HG03108 (cell line): ENCODE data around the gene ELMO1.

Experiments
- ATAC-seq: cut with Tn5 transposase; IDR thresholded peaks from one replicate; pipeline ENCODE4 v1.9.1; 2021; ENCODE audit warnings: moderate library complexity; ENCODE audit not compliant: unreplicated experiment

The ELMO1 gene

DNA sequence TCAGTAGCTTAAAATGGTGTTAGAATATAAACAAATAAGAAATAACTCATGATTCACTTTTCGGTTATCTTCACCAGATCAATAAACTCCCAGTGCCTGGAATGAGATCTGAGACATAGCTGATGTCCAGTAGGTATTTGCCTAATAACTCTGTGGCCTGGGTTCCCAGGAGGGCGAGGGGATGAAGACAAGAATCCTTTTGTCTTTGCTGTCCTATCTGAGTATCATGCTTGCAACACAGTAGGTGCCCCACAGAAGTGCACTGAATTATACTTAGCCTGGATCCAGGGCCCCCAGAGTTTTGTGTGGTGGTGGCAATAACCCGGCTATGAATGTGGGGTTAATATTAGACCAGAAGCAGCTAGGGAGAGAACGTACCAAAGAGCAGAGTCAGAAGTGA lies 374.3 kb downstream of the ELMO1 start:
- ATAC-seq = no peak

DNA sequence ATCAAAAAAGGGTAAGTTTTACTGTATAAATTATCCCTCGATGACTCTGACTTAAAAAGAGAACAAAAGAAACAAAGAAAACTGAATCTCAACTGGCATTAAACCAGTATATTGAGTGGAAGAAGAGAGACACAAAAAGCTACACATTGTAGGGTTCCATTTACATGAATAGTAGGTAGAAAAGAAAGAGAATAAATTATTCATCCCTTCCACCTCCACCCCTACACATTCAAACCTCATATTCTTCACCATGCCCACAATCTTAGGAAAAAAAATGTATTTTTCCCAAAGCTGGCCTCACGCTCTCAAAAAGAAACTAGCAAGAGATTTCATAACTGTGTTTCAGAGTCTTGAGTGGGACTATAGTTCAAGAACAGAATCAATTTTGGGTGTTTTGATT lies 377.5 kb downstream of the ELMO1 start:
- ATAC-seq = no peak

DNA sequence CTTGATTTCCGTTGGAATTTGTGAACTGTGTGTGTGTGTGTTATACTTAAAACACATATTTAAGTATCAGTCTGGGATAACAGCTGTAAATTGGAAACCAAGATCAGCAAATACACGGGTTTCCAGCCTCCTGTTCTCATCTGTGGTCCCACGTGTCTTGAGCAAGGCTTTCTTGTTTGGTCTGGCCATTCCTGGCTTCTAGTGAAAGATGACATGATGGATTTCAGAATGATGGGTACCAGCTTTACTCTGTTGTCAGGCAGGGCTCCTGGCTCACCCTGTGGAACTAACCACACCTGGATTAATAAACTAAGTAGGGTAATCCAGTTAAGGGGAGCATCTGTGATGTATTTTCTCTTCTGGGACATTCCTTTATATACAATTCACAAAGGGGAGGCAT lies 378.2 kb downstream of the ELMO1 start:
- ATAC-seq = no peak

DNA sequence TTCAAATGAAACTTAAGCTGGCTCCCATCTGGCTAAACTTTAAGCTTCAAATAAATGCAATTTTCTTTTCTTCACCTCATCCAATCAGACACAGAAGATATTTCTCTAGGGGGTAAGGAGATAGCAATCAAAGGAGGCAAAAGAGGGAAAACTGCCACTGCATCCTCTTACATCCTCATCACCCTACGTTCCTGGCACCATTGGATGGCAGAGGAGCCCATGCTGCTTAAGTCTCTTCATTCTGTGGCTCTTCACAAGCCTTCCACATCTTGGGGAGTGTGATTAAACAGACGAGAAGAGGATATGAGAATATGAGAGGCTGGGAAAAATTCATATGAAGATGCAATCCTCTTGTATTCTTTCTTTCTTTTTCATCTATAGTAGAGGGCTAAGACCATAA lies 378.6 kb downstream of the ELMO1 start:
- no peak for ATAC-seq

DNA sequence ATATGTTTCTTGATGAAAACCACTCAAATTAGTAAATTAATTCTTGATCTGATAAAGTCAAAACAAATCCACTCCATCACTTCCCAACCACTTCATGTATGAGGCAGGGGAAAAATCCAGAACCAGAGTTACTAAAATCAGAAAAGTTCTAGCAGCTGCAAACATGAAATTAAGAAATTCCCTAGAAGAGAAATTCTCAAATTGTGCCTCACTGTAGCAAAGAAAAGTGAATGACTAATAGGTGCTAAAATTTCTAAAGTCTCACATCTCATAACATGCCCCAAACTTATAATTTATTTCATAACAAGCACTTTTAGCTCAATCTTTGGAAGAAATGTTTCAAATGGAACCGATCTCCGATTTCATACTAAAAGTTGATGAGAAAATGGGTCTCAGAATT lies 379.3 kb downstream of the ELMO1 start:
- no peak for ATAC-seq

DNA sequence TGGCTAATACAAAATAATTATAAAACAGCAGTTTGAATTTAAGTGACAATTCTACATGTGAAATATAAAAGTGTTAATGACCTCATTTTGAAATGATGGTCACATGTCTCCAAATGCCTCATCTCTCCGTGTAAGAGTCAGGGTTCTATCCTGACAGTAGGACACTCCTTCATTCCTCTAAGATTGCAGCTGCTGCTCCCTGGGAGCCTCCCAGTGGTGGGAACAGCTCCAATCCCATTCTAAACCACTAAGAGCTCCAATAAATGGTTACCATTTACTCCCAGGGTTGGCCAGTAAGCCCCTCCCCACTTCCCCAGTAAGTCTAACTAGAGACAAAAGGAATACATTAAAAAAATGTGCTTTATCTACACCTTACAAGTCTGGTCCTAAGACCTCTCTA lies 379.8 kb downstream of the ELMO1 start:
- no peak for ATAC-seq

DNA sequence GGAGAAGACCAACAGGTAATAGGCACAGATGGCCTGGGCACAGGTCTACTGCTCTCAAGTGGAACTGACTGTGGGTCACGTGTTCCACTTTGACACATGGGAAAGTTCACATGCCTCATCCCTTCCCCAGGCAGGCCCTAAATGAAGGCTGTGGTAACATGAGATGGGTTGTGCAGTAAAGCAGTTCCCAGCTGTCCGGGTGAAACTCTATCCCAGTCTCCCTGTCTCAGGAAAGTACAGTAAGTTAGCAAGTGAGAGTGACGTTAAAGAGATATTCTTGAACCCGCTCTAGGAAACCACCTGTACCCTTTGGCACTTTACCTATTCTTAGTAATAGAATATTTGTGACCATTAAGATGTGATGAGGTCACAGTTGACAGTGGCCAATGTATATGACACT lies 380.6 kb downstream of the ELMO1 start:
- ATAC-seq = no peak

DNA sequence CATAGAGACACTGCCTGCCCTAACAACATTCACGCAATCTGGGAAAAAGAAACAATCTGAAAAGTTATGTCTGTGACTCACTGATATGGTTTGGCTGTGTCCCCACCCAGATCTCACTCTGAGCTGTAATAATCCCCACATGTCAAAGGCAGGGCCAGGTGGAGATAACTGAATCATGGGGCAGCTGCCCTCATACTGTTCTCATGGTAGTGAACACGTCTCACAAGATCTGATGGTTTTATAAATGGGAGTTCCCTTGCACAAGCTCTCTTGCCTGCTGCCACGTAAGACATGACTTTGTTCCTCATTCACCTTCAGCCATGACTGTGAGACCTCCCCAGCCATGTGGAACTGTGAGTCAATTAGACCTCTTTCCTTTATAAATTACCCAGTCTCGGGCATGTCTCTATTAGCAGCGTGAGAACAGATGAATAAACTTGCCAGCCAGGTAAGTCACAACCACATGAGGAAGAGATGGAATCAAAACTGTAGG lies 382.8 kb downstream of the ELMO1 start:
- ATAC-seq = peak; percentile 40

DNA sequence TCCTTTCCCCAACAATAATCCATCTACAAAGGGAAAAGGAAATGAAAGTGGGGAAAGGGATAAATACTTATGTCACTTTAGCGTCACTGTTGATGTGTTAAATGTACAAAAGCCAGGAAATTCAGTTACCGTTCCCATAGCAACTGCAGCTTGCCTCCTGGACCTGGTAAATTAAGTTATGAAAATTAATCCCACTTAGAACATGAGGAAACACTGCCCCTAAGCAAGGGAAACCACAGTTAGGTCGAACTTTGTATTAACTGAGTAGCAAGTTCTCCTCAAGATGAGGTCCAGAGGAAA lies 386.2 kb downstream of the ELMO1 start:
- ATAC-seq = no peak

DNA sequence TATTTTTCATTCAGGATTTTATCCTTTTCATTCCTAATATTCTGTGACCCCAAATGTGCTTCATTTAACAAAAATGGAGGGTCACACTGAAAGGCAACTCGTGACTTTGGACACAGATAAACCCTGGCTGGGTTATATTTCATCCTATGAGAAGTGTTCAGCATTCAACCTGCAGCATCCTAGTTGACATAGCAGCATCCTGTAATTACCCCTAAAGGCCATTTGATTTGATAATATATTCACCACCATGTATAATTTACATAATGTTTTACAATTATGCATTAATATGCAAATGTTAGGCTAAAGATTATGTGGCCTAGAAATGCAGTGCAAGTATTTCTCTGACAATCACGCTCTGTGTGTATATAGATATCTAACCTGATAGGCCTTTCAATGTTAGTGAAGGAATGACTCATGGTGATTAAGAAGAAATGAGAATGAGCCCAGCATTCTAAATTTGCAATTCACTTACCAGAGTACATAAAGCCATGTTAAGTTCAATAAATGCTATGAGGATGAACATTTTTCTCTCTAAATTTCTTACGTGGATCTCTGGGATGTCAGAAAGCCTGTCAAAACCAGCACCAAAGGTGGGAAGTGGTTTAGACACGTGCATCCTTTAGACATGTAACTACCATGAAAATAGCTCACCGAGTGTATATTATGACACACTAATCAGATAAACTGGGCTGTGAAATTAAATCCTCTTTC lies 386.7 kb downstream of the ELMO1 start:
- ATAC-seq = no peak

DNA sequence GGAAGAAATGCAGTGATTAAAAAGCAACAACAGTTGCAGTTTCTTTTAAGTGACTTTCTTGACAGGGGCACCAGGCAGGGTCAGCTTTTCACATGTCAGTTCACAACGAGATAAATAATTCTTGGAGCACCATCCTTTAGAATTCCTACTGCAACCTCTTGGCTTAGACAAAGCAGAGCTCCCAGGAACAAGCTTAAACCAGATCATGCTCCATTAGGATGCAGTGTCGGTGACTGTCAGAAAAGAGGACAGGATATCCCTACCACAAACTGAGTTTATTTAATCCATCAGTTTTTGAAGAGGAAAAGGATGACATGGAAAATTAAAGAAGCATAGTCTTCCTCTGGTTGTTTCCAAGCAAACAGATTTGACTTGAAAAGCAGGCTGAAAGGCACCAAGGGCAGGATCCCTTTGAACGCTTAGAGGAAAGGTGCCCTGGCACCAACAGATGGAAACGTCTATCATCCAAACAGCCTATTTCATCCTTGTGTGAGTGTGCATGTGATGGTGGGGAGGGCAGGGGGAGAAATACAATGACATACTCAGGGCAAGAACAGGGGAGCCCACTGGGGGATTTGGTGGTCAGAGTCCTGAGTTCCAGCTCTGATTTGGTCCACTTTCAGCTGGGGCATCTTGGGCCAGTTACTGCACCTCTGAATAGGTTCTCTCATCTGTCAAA lies 392.3 kb downstream of the ELMO1 start:
- ATAC-seq = no peak

DNA sequence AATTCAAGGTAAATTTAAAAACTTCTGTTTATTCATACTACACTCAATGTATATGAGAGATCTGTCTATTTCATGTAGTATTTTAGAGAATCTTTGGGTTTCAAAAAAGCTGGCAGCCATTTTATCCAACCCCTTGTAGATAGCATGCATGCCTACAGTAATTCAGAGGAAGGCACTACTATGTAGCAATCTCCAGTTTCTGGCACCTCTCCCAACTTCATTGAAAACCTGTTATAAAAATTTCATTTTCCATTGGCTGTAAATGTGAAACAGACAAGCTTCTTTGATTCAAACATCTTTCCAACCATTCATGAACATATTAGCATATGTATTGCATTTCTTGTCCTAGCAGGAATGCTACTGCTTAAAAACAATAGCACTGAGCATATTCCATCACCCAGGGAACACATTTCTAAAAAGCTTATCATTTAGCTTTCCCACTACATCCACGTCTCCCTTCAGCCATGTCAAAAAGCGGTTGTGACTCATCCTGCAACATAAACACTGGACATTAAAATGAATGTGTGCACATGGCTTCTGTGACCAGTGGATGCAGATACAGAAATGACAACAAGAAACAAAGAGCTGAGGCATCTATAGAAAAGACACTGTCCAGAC lies 393.9 kb downstream of the ELMO1 start:
- no peak for ATAC-seq

DNA sequence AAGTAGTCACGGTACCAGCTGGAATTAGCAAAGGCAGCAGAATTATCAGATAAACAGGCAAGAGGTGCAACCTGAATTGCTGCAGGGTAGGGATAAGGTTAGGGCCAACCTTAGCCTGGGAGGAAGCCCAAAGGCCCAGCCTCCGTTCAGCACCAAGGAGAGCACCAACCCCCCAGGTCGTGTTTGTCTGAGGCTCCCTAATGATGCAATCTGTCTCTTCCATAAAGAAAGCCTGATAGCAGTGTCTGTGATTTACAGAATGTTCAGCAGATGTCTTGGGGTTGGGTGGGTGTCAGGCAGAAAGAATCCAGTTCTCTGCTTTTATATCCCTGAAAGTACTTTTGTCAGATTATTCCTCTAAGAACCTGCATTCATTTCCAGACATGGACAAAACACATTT lies 396.0 kb downstream of the ELMO1 start:
- ATAC-seq = no peak

DNA sequence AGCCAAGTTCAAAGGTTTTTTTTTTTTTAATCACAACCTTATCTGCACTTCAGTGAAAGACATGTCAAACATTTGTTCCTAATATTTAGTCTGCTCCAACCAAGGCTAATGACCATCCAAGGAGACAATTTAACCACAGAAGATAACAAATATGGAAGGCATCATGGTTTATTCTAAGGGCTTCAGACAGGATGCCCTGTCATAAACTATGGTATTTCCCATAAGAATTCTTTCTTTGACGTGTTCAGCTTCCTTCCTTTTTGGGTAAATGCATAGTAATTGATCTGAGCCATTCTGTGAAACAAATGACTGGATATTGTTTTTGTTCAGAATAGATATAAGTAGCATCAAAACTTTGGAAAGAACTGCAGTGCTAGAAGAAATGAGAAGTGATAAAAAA lies 397.9 kb downstream of the ELMO1 start:
- no peak for ATAC-seq

DNA sequence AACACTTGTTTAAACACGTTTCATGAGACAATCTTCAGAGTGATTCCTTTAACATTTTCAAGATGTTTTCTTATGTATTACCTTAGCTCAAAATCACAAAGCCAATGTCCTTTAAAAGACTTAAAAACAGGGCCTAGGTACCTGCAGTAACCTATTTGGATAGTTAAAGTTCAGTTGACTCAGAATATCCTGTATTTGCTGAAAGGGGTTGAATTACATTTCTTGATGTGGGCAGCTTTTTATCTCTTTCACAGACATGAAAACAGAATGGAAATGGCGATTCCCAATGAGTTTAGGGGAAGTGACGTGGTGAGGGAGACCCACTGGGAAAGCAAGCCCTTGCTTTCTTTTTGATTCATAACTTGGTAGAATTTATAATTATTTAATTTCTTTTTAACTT lies 400.0 kb downstream of the ELMO1 start:
- ATAC-seq = no peak

DNA sequence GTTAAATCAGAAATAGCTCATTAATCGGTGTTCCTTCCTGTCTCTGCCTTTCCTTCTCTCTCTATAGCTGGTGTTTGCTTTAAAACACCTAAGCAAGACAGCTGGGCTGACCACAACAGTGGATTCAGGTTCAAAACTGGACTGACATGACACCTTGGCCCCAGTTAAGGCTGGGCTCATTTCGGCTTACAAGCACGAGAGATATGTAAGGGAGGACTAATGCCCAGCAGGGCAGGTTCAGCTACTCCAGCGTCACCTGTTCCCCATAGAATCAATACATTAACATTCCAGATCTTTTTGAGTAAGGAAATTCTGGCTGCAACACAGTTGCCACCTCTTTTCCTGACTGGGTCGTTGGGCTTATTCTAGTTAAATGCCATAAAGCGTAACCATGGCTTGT lies 401.4 kb downstream of the ELMO1 start:
- ATAC-seq = no peak

DNA sequence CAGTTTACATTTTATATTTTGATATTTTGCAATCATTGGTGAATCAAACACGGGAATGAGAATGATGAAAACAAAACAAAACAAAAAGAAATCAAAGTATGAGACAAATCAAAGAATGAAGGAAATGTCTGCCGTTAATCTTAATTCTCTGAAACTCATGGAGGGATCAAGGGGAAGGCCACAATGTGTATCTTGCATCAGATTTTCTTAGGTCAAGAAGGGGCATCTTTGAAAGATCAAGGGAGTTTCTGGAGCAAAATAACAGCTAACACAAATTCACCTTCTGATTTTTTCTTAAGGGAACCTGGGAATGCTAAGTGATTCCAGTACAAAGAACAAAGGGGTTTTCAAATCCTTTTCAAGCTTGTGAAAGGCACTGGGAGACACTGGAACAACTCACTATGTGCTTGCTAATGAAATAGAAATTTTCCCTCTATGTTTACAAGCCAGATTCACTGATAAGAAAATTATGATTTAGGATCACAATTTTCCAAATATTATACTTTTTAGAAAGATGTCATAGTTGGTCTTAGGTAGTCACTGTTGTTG lies 402.1 kb downstream of the ELMO1 start:
- no peak for ATAC-seq

DNA sequence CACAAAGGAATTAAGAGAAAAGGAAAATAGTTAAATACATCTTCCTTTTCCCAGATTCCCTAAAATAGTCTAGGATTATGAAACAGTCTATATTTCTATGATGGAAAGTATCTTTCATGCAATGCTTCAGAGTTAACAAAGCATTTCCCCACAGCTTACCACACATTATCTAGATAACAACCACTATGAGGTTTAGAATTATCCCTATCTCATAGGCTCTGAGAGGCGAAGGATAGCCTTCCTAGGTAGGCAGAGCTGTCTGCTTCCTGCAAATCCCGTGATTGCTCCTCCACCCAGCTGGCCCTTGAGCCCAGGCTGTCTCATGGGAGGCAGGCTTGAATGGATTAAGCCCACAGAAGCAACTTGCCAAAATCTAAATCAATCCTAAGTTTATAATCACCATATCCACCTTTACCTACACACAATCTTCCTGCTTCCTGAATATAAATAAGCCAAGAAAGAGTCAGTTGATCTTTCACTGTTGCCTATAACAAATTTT lies 402.9 kb downstream of the ELMO1 start:
- ATAC-seq = no peak

DNA sequence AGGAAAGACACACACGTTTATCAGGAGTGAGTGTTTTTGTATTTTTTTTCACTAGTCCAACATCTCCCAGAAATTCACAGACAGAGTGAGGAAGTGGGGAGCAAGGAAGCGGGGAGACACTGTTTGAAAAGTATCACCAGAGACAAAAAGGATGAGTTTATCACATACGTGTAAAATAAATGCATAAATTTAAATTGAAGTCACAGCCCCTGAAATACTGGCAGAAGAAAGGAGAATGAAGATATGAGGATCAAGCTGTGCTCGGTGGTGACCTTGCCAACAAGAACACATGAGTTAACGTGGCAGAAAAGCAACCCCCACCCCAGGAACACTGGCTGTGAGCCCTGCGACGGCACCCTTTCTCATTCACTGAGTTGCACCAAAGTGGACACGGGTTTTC lies 407.2 kb downstream of the ELMO1 start:
- ATAC-seq = no peak

DNA sequence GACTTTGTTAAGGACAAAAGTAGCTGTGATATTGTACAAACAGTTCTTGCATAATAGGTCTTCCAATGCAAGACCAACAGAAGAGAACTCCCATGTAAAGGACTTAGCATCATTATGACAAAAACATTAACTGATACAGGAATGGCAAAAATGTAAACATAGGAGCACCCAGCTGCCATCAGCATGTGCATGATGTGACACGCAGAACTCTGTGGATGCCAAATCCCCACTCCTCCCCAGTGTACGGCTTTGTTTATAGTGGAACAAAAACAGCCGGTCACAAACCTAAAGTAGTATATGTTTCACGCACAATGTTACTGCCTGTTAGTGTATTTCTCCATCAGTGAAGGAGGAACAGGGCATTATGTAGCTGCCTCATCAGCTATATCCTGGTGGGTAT lies 408.3 kb downstream of the ELMO1 start:
- no peak for ATAC-seq

DNA sequence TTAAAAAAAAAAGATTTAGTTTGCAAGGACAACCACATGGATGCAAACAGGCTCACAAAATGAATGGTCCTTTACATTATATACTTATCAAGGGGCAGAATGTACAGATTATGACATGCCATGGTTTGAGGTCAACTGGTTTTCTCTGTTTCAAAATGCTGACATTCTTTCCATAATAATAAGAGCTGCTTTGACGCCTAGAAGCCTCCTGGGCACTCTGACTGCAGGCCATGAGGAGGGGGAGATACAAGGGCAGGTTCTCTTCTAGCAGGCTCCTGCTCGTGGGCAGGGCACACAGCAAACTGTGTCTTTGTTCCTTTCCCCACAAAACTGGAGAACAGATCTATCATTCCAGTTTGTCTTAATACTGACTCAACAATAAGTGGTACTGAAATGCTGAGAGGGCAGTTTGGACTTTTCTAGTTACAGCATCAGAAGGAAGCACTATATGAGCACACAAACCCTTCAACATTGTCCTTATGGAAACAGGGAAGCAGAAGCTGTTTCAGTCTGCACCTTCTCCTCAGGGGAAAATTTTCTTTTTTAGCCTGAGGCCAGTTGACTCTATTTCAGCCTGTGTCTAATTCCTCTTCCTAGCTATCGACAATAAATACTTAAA lies 409.4 kb downstream of the ELMO1 start:
- no peak for ATAC-seq

DNA sequence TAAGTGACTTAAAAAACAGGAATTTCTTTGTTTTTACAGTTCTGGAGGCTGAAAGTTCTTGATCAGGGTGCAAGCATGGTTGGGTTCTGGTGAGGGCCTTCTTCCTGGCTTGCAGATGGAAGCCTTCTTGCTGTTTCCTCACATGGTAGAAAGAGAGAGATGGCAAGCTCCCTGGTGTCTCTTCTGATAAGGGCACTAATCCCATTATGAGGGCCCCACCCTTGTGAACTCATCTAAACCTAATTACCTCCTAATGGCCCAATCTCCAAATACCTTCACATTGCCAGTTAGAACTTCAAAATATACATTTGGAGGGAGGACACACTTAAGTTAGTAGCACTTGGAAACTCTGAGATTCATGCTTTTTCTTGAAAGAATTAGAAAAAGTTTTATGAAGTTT lies 410.0 kb downstream of the ELMO1 start:
- no peak for ATAC-seq
